Measurements from ENCODE around the gene FAS. TPM values are rescaled to one million over a fixed set of nuclear protein-coding genes. Genes with fewer than 3 reads are reported as not detected.

FAS gene
- total RNA-seq, 1 experiment from 2014 or later = 7.6 TPM

GRCh38 chr10:88983939-88984338, 6.7 kb upstream of the FAS start:
- Histone ChIP-seq H3F3A (ENCODE audit: insufficient read depth, low read depth) (no peaks in the 10 kb centered on the region), H4K20me1 (ENCODE audit: insufficient read depth) (no peaks in the 10 kb centered on the region), H3K9me3 (ENCODE audit: insufficient read depth, low read depth) (no peaks in the 10 kb centered on the region), H3K4me3 (no peak overlapping the region), H3K27ac (no peak overlapping the region), H2AFZ (no peak overlapping the region), H3K4me1 (replicated peaks; ENCODE audit: insufficient read depth) (no peaks in the 10 kb centered on the region), H3K79me2 (ENCODE audit: low read depth) (no peaks in the 10 kb centered on the region), H3K4me2 (no peak overlapping the region), H3K36me3 (ENCODE audit: low read depth) (no peaks in the 10 kb centered on the region), H3K27me3 (ENCODE audit: insufficient read depth, low read depth) (no peaks in the 10 kb centered on the region), H3K9me2 (ENCODE audit: insufficient read depth) (no peaks in the 10 kb centered on the region)
- no peak for DNase-seq
- BruUV-seq (replicated peaks) = no TSS peak
- intact Hi-C loops (cut with micrococcal nuclease; ENCODE audit: unreplicated experiment) = no loop called here
- CTCF ChIA-PET = no interaction called here
- POLR2A ChIA-PET (ENCODE audit: unreplicated experiment) = no interaction called here
- TF ChIP-seq EZH2 (IDR thresholded peaks at IDR 0.05; ENCODE audit: low read depth) = no peak

GRCh38 chr10:88984525-88984924, 6.1 kb upstream of the FAS start:
- peaks cover 3% of the 10 kb centered on the region; the same call in 1 of the 2 replicates for H3K4me1 ChIP-seq (replicated peaks; ENCODE audit: insufficient read depth)
- ChIA-PET POLR2A (ENCODE audit: unreplicated experiment) (no interaction called here), CTCF (no interaction called here)
- DNase-seq = no peak
- no peak overlapping the region for H3K4me3 ChIP-seq
- H3K27ac ChIP-seq = no peak overlapping the region
- no peak overlapping the region for H3K4me2 ChIP-seq
- H3K9me3 ChIP-seq (ENCODE audit: insufficient read depth, low read depth) = no peaks in the 10 kb centered on the region
- no peaks in the 10 kb centered on the region for H3K36me3 ChIP-seq (ENCODE audit: low read depth)
- H3K27me3 ChIP-seq (ENCODE audit: insufficient read depth, low read depth) = no peaks in the 10 kb centered on the region
- no peaks in the 10 kb centered on the region for H3K9me2 ChIP-seq (ENCODE audit: insufficient read depth)
- H3F3A ChIP-seq (ENCODE audit: insufficient read depth, low read depth) = peaks cover 4% of the 10 kb centered on the region; the same call in 1 of the 2 replicates
- H3K79me2 ChIP-seq (ENCODE audit: low read depth) = no peaks in the 10 kb centered on the region
- no TSS peak for BruUV-seq (replicated peaks)
- H4K20me1 ChIP-seq (ENCODE audit: insufficient read depth) = no peaks in the 10 kb centered on the region
- intact Hi-C loops (cut with micrococcal nuclease; ENCODE audit: unreplicated experiment) = no loop called here
- TF ChIP-seq CTCF (conservative IDR thresholded peaks at IDR 0.05) (no peak), EZH2 (IDR thresholded peaks at IDR 0.05; ENCODE audit: low read depth) (no peak)
- H2AFZ ChIP-seq = no peak overlapping the region

- H3F3A ChIP-seq (ENCODE audit: insufficient read depth, low read depth) = peaks cover 12% of the 10 kb centered on the region; the same call in 1 of the 2 replicates
- no TSS peak for BruUV-seq (replicated peaks)
Measured at GRCh38 chr10:88986549-88987242, 3.9 kb upstream of the FAS start.

More at GRCh38 chr10:88986549-88987242, 3.9 kb upstream of the FAS start:
- intact Hi-C loops (cut with micrococcal nuclease; ENCODE audit: unreplicated experiment) = loop anchor here (1.0 kb wide), 1 partner anchor 51 kb away; no protein-coding TSS in a partner anchor
- H3K79me2 ChIP-seq (ENCODE audit: low read depth) = no peaks in the 10 kb centered on the region
- CTCF ChIA-PET = interaction anchor here (0.6 to 1.0 kb wide), 5 partner anchors 33 to 564 kb away, joined by 3 to 4 read pairs (median 4); no protein-coding TSS in a partner anchor
- no peak overlapping the region for H2AFZ ChIP-seq
- POLR2A ChIA-PET (ENCODE audit: unreplicated experiment) = interaction anchor here (0.7 kb wide), 1 partner anchor 281 kb away, joined by 6 read pairs; the partner anchor contains the start of gene LIPK
- H4K20me1 ChIP-seq (ENCODE audit: insufficient read depth) = no peaks in the 10 kb centered on the region
- no peak for DNase-seq
- no peaks in the 10 kb centered on the region for H3K9me2 ChIP-seq (ENCODE audit: insufficient read depth)
- peaks cover 10% of the 10 kb centered on the region for H3K4me1 ChIP-seq (replicated peaks; ENCODE audit: insufficient read depth)
- H3K36me3 ChIP-seq (ENCODE audit: low read depth) = no peaks in the 10 kb centered on the region
- no peak overlapping the region for H3K27ac ChIP-seq
- H3K9me3 ChIP-seq (ENCODE audit: insufficient read depth, low read depth) = no peaks in the 10 kb centered on the region
- peak; percentile 77 for TF ChIP-seq CTCF (conservative IDR thresholded peaks at IDR 0.05)
- TF ChIP-seq EZH2 (IDR thresholded peaks at IDR 0.05; ENCODE audit: low read depth) = no peak
- no peaks in the 10 kb centered on the region for H3K27me3 ChIP-seq (ENCODE audit: insufficient read depth, low read depth)
- no peak overlapping the region for H3K4me3 ChIP-seq
- H3K4me2 ChIP-seq = no peak overlapping the region
